Muscle of arm (tissue), 12 donors: ENCODE data around the gene COL3A1. TPM values are rescaled to one million over a fixed set of nuclear protein-coding genes. Genes with fewer than 3 reads are reported as not detected.

Experiments
- DNase-seq: peaks from one replicate; pipeline ENCODE4 v3.0.0-alpha.2; 2013
- polyA plus RNA-seq, 12 donors: library from polyadenylated mRNA; unstranded; fragments of 120-200 nt; gene quantifications; one replicate each; pipeline ENCODE4 v1.2.1, GENCODE V29; 2013; ENCODE audit not compliant: insufficient read length in 12 of 12

Gene COL3A1
- polyA plus RNA-seq, 12 donors: 1,239 to 13,401 (median 5,997) TPM

GRCh38 chr2:188970211-188970610 is 4.0 kb upstream of the COL3A1 start:
- no peak for DNase-seq

DNA sequence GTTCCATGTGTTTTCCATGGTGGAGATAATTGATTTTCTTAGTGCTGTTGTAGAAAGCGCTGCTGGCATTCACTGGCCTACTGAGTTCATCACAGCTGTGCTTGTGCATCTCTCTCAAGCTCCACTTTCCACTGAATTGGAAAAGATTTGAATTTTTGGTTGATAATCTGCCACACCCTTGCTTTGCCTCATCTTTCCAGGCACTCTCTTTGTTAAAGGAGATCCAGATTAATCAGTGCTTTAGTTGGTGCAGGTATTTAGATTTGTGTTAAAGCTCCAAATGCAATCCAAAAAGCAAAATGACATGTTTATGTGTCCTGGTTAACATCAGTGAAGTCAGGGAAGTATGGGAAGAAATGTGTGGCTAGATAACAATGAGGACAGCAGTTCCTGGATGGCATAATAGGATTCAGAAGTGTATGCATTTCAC is 2.7 kb upstream of the COL3A1 start:
- no peak for DNase-seq

- DNase-seq: no peak
Measured at GRCh38 chr2:188973641-188974040, 532 bp upstream of the COL3A1 start.

GRCh38 chr2:188975497-188976102 is 1.4 kb downstream of the COL3A1 start:
- DNase-seq: peak; percentile 94

DNA sequence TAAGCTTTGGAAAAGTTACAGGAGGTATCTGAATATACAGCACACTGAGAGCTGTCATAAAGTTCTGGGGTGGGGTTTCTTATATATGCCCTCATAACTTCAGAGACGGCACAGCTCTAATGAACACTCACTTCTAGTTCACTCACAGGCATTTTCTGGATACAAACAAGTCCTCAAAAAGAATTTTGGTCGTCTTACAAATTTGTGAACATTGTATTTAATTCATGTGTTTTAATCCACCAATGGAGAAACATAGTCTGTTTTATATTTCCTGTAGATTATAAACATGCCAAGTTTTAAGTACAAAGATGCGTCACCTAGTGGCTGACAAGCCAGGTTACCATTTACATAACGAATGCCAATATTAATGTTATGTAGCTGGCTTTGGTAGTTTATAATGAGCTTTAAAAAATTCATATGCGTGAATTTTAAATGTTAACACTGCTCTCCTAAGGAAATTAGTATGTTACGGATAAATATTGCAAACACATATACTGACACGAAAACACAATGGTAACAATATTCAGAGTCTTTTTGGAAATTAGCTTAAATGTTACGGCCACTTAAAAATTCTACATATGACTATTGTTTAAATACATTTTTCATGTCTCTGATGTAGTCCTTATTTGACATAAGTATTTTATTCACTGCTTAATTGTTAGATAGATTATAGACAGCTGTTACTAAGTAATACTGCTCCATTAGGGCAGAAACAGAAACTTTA is 2.5 kb downstream of the COL3A1 start:
- DNase-seq: no peak

GRCh38 chr2:188977317-188977716 is 3.1 kb downstream of the COL3A1 start:
- peak; percentile 39 for DNase-seq

GRCh38 chr2:188978291-188979081 is 4.3 kb downstream of the COL3A1 start:
- DNase-seq: peak; percentile 74

GRCh38 chr2:188979187-188980114 is 5.3 kb downstream of the COL3A1 start:
- DNase-seq: peak; percentile 55

DNA sequence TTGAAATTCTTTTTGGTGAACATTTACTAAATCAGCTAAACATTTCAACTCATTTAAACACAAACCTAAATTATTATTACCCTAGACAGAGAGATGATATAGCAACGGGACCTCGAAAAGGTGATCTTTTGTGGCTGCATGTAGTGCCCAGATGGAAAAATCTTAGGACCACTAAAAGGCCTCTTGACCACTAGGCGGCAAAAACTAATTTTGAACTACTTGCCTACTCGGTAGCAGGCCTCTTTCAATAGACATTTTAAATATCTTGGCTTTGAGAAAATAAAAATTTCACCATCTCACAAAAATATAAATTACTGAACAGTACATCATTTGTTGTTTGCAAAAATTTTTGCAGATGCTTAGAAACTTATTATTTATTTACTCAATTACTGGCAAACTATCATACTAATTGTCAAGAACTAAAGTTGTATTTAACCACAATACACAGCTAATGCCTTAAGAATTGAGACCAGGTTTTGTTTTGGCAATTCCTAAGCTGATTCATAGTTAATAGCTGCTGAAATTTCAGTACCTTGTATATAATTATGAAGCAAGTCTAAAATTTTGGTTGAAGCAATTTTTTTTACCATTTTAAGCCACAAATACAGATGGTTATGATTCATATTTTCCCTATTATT is 9.4 kb downstream of the COL3A1 start:
- no peak for DNase-seq

GRCh38 chr2:188984065-188984491 is 9.9 kb downstream of the COL3A1 start:
- no peak for DNase-seq

GRCh38 chr2:188984680-188985079 is 10.5 kb downstream of the COL3A1 start:
- no peak for DNase-seq

DNA sequence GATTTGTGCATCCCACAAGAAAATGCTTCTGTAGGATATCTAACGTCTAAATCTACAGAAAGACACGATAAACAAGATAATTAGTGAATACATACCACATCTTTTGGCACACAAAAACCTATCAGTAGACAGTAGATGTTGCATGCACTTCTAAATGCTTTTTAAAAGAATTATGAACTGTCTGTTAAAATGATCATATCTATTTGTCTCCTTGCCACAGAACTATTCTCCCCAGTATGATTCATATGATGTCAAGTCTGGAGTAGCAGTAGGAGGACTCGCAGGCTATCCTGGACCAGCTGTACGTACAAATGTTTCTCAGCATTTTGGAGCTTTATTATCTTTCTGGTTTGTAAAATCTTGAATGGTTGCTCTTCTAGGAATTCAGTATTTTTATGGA is 12.7 kb downstream of the COL3A1 start:
- DNase-seq: no peak

DNA sequence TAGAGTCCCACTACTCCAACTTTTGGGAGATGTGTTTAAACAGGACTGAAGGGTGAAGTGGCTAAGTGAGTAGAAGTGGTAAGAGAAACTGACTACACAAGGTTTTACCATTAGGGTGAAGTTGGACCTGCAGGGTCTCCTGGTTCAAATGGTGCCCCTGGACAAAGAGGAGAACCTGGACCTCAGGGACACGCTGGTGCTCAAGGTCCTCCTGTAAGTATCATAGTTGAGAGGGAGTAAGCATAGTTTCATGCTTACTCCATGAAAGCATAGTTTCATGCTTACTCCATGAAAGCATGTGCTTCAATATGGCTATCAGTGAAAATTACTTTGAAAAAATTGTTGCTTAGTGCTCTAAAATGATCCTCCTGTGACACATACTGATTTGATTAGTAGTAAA is 19.1 kb downstream of the COL3A1 start:
- DNase-seq: no peak

GRCh38 chr2:188997263-188997662 is 23.1 kb downstream of the COL3A1 start:
- DNase-seq: no peak

GRCh38 chr2:189000221-189000620 is 26.0 kb downstream of the COL3A1 start:
- no peak for DNase-seq

DNA sequence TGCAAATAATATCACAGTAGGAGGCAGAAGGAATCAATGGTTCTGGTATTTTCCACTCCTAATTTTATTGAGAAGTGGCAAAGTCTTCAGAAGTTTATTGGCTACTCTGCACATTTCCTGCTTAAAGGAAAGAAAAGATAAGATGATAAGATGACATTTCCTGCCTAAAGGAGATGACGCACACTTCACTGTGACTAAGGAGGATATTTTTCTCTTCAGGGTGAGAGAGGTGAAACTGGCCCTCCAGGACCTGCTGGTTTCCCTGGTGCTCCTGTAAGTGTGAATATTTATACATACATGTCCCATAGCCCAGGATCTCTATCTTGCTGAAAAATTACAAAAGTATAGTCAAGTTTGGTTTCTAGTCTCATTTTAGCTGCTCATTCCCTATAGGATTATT is 27.9 kb downstream of the COL3A1 start:
- DNase-seq: no peak

DNA sequence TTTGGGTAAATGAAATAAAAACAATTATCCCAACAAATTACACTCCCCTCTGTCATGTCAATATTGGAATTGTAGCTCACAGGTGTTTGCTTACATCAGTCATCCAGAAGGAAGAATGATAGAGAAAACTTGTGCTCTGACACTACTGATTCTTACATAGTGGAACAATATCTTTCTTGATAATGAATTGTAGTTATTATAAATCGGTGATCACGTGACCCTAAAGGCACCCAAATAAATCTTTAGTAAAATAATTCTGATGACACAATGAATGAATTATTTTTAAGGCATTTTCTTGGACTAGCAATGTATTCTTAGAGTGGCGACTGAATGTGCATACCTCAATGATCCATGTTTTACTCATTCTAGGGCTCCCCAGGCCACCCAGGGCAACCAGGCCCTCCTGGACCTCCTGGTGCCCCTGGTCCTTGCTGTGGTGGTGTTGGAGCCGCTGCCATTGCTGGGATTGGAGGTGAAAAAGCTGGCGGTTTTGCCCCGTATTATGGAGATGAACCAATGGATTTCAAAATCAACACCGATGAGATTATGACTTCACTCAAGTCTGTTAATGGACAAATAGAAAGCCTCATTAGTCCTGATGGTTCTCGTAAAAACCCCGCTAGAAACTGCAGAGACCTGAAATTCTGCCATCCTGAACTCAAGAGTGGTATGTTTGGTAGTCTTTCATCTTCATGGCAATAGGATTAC is 34.5 kb downstream of the COL3A1 start:
- DNase-seq: no peak

GRCh38 chr2:189010536-189010935 is 36.4 kb downstream of the COL3A1 start:
- no peak for DNase-seq

DNA sequence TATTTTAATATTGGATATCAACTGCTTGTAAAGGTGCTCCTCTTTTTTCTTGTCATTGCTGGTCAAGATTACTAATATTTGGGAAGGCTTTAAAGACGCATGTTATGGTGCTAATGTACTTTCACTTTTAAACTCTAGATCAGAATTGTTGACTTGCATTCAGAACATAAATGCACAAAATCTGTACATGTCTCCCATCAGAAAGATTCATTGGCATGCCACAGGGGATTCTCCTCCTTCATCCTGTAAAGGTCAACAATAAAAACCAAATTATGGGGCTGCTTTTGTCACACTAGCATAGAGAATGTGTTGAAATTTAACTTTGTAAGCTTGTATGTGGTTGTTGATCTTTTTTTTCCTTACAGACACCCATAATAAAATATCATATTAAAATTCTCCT is 38.2 kb downstream of the COL3A1 start:
- DNase-seq: no peak

GRCh38 chr2:189013031-189013430 is 38.9 kb downstream of the COL3A1 start:
- no peak for DNase-seq
